H1 (cell line): Measurements from ENCODE around the gene CHST11. TPM values are rescaled to one million over a fixed set of nuclear protein-coding genes. Genes with fewer than 3 reads are reported as not detected.

Experiments
- CTCF ChIA-PET: fragments of 300-600 bp; sonication (Branson Sonifier 250); formaldehyde crosslinking; loops from one replicate; lab custom pipeline; 2021; ENCODE audit not compliant: partially characterized antibody; lab: Charles Lee
- POLR2A ChIA-PET: fragments of 300-600 bp; sonication (Branson Sonifier 250); formaldehyde crosslinking; loops from one replicate; lab custom pipeline; 2021; ENCODE audit warnings: inconsistent platforms; ENCODE audit not compliant: partially characterized antibody; lab: Charles Lee
- DNase-seq, 2 experiments: peaks; one replicate each; pipeline versions ENCODE4 v3.0.0 to v3.0.0-alpha.2; 2010 to 2022; ENCODE audit warnings: low spot score in 2 of 2, low read depth in 1 of 2, mixed read lengths in 1 of 2
- FAIRE-seq: peaks from 2 replicates; lab custom pipeline; 2011; peaks lifted over from hg19 to GRCh38; lab: Jason Lieb, UNC
- H2AFZ ChIP-seq: 2 replicates; pipeline ENCODE4 v1.8.1; 2012; ENCODE audit warnings: low read length, inconsistent platforms
- H2AK5ac ChIP-seq: 2 replicates; pipeline ENCODE4 v1.6.1; 2013; ENCODE audit warnings: low read depth, low read length
- H2BK120ac ChIP-seq: replicated peaks from 2 replicates; pipeline ENCODE3; 2013; ENCODE audit warnings: low read depth, low read length, inconsistent platforms
- H2BK12ac ChIP-seq: 2 replicates; pipeline ENCODE4 v1.6.1; 2013; ENCODE audit warnings: low read depth, low read length
- H2BK15ac ChIP-seq: 2 replicates; pipeline ENCODE4 v1.6.1; 2013; ENCODE audit warnings: low read length
- H2BK20ac ChIP-seq: 2 replicates; pipeline ENCODE4 v1.6.1; 2013; ENCODE audit warnings: low read length
- H2BK5ac ChIP-seq: 2 replicates; pipeline ENCODE4 v1.6.1; 2013; ENCODE audit warnings: low read depth, low read length
- H3K14ac ChIP-seq: 2 replicates; pipeline ENCODE4 v1.6.1; 2013; ENCODE audit warnings: inconsistent platforms; ENCODE audit not compliant: insufficient read length
- H3K18ac ChIP-seq: 2 replicates; pipeline ENCODE4 v1.6.1; 2013; ENCODE audit warnings: low read length; ENCODE audit errors: extremely low read depth
- H3K23ac ChIP-seq: 2 replicates; pipeline ENCODE4 v1.6.1; 2013; ENCODE audit warnings: inconsistent platforms; ENCODE audit not compliant: insufficient read length
- H3K23me2 ChIP-seq: 2 replicates; pipeline ENCODE4 v1.6.1; 2013; ENCODE audit warnings: low read depth, low read length
- H3K27ac ChIP-seq: 2 replicates; pipeline ENCODE4 v1.6.1; 2011; ENCODE audit warnings: low read depth, low read length, inconsistent platforms
- H3K27me3 ChIP-seq, 4 experiments: replicated peaks in 1 of 4; 1 replicate in 1 of 4; 2 replicates in 3 of 4; pipeline versions ENCODE4 v1.6.1 to v1.8.1; 2011 to 2013; ENCODE audit warnings: low read length in 3 of 4, mild to moderate bottlenecking in 3 of 4, inconsistent platforms in 2 of 4, mixed read lengths in 2 of 4, moderate library complexity in 1 of 4; ENCODE audit not compliant: control insufficient read depth in 3 of 4, insufficient read depth in 3 of 4; ENCODE audit errors: extremely low read depth in 1 of 4
- H3K36me3 ChIP-seq, 4 experiments: 2 replicates each; pipeline versions ENCODE4 v1.6.1 to v1.8.1; 2011 to 2013; ENCODE audit warnings: mild to moderate bottlenecking in 4 of 4, low read length in 3 of 4, moderate library complexity in 2 of 4, control low read depth in 1 of 4, inconsistent platforms in 1 of 4; ENCODE audit not compliant: insufficient read depth in 4 of 4, control insufficient read depth in 2 of 4
- H3K4ac ChIP-seq: replicated peaks from 2 replicates; pipeline ENCODE3; 2013; ENCODE audit warnings: low read length, low read depth, mixed read lengths, inconsistent platforms; ENCODE audit not compliant: insufficient read length
- H3K4me1 ChIP-seq, 4 experiments: replicated peaks in 1 of 4; 1 replicate in 1 of 4; 2 replicates in 3 of 4; pipeline versions ENCODE4 v1.6.1 to v1.8.1; 2011 to 2013; ENCODE audit warnings: low read length in 3 of 4, inconsistent platforms in 2 of 4, mixed read lengths in 1 of 4; ENCODE audit not compliant: insufficient read depth in 4 of 4, control insufficient read depth in 3 of 4
- H3K4me2 ChIP-seq, 2 experiments: 2 replicates each; pipeline versions ENCODE4 v1.6.1 to v1.8.1; 2011 to 2013; ENCODE audit warnings: low read depth in 2 of 2, low read length in 2 of 2, control low read depth in 1 of 2, inconsistent platforms in 1 of 2, mild to moderate bottlenecking in 1 of 2; ENCODE audit not compliant: insufficient read depth in 1 of 2
- H3K4me3 ChIP-seq, 4 experiments: fragments of 200-600, 300-600 bp in 1 of 4; sonication (generic), shearing (Covaris generic), sonication (Bioruptor Twin) in 1 of 4; 2 replicates each; pipeline versions ENCODE4 v1.5.1 to v1.8.1; 2011 to 2016; ENCODE audit warnings: low read length in 4 of 4, low read depth in 3 of 4, control low read depth in 2 of 4, inconsistent platforms in 2 of 4, mild to moderate bottlenecking in 2 of 4, mixed read lengths in 1 of 4, moderate library complexity in 1 of 4; ENCODE audit not compliant: insufficient read depth in 2 of 4; ENCODE audit errors: extremely low read depth in 1 of 4
- H3K56ac ChIP-seq: replicated peaks from 2 replicates; pipeline ENCODE3; 2013; ENCODE audit warnings: low read depth, mild to moderate bottlenecking, mixed read lengths, low read length, inconsistent platforms; ENCODE audit not compliant: insufficient read length
- H3K79me1 ChIP-seq: 2 replicates; pipeline ENCODE4 v1.6.1; 2013; ENCODE audit warnings: low read depth, low read length, control low read depth
- H3K79me2 ChIP-seq, 2 experiments: 2 replicates each; pipeline versions ENCODE4 v1.6.1 to v1.8.1; 2012 to 2013; ENCODE audit warnings: low read length in 2 of 2, mild to moderate bottlenecking in 2 of 2, inconsistent platforms in 1 of 2; ENCODE audit not compliant: insufficient read depth in 2 of 2, control insufficient read depth in 1 of 2
- H3K9ac ChIP-seq, 4 experiments: replicated peaks in 1 of 4; 1 replicate in 1 of 4; 2 replicates in 3 of 4; pipeline versions ENCODE4 v1.6.1 to v1.8.1; 2011 to 2013; ENCODE audit warnings: low read depth in 3 of 4, low read length in 3 of 4, control low read depth in 2 of 4, mild to moderate bottlenecking in 2 of 4, moderate library complexity in 2 of 4, inconsistent platforms in 1 of 4; ENCODE audit errors: extremely low read depth in 1 of 4
- H3K9me3 ChIP-seq, 2 experiments: 2 replicates each; pipeline versions ENCODE4 v1.6.1 to v1.8.1; 2012 to 2013; ENCODE audit warnings: mild to moderate bottlenecking in 2 of 2, moderate library complexity in 2 of 2, control low read depth in 1 of 2, inconsistent platforms in 1 of 2, low read depth in 1 of 2, low read length in 1 of 2, mixed read lengths in 1 of 2; ENCODE audit not compliant: insufficient read depth in 2 of 2
- H4K20me1 ChIP-seq, 2 experiments: replicated peaks in 1 of 2; 2 replicates each; pipeline versions ENCODE3 to v1.8.1; 2011 to 2013; ENCODE audit warnings: inconsistent platforms in 2 of 2, low read length in 2 of 2, mild to moderate bottlenecking in 1 of 2; ENCODE audit not compliant: insufficient read depth in 2 of 2, control insufficient read depth in 1 of 2
- H4K5ac ChIP-seq: 2 replicates; pipeline ENCODE4 v1.6.1; 2013; ENCODE audit warnings: low read length, low read depth, mixed read lengths, inconsistent platforms; ENCODE audit not compliant: insufficient read length
- H4K8ac ChIP-seq: 2 replicates; pipeline ENCODE4 v1.8.0; 2013; ENCODE audit warnings: mild to moderate bottlenecking, moderate library complexity, low read length, inconsistent platforms; ENCODE audit not compliant: insufficient read depth; ENCODE audit errors: extremely low read depth
- H4K91ac ChIP-seq: replicated peaks from 2 replicates; pipeline ENCODE3; 2013; ENCODE audit warnings: low read length, mixed read lengths, inconsistent platforms; ENCODE audit not compliant: insufficient read length
- BRCA1 ChIP-seq: IDR thresholded peaks from 2 replicates; pipeline ENCODE4 v1.6.1; 2012; ENCODE audit warnings: low read depth, low read length, improper control_type of control experiment
- CHD2 ChIP-seq: IDR thresholded peaks from 2 replicates; pipeline ENCODE4 v1.6.1; 2012; ENCODE audit warnings: low read length, improper control_type of control experiment
- EGR1 ChIP-seq: IDR thresholded peaks from 2 replicates; pipeline ENCODE4 v1.6.1; 2011; ENCODE audit warnings: low read depth, low read length, borderline replicate concordance
- GABPA ChIP-seq: IDR thresholded peaks from 2 replicates; pipeline ENCODE4 v1.6.1; 2011; ENCODE audit warnings: mild to moderate bottlenecking, low read length, moderate library complexity, borderline replicate concordance; ENCODE audit not compliant: insufficient read depth
- JUND ChIP-seq: IDR thresholded peaks from 2 replicates; pipeline ENCODE4 v1.6.1; 2011; ENCODE audit warnings: mild to moderate bottlenecking, improper control_type of control experiment, low read length
- MAFK ChIP-seq: IDR thresholded peaks from 2 replicates; pipeline ENCODE4 v1.6.1; 2012; ENCODE audit warnings: low read depth, mild to moderate bottlenecking, improper control_type of control experiment, low read length
- RFX5 ChIP-seq: IDR thresholded peaks from 2 replicates; pipeline ENCODE4 v1.6.1; 2011; ENCODE audit warnings: low read depth, low read length, improper control_type of control experiment, borderline replicate concordance
- SRF ChIP-seq: IDR thresholded peaks from 2 replicates; pipeline ENCODE4 v1.6.1; 2011; ENCODE audit warnings: mild to moderate bottlenecking, low read depth, low read length, moderate library complexity
- TEAD4 ChIP-seq: IDR thresholded peaks from 2 replicates; pipeline ENCODE4 v1.6.1; 2012; ENCODE audit warnings: low read depth, low read length, inconsistent platforms, mixed read lengths
- WGBS, 2 experiments: shearing (Covaris generic) in 1 of 2; methylation state at CpG; one replicate each; pipeline versions ENCODE4 v1.1.6 to v1.1.7; 2013 to 2015; ENCODE audit warnings: low lambda C conversion rate in 2 of 2, mixed read lengths in 2 of 2, inconsistent platforms in 1 of 2, low coverage in 1 of 2, missing lambda C conversion rate in 1 of 2; ENCODE audit not compliant: insufficient replicate concordance in 2 of 2, insufficient coverage in 1 of 2, insufficient read length in 1 of 2; ENCODE audit errors: extremely low coverage in 1 of 2, missing lambda C conversion rate in 1 of 2; 5-methylcytosine and 5-hydroxymethylcytosine counted together
- polyA plus RNA-seq, 7 experiments: library from polyadenylated mRNA; depleted of rRNA in 3 of 7; stranded (reverse) in 5 of 7; unstranded in 2 of 7; fragments of >200 nt in 5 of 7; fragments of 200-250 nt in 2 of 7; gene quantifications; 1 replicate in 5 of 7; 2 replicates in 1 of 7; 4 replicates in 1 of 7; pipeline versions ENCODE4 v1.2.1 to v1.2.3, GENCODE V29; 2011 to 2013; ENCODE audit warnings: missing spikeins in 2 of 7, mixed read lengths in 2 of 7
- total RNA-seq: library from RNA; stranded (reverse); fragmentation: NEBNext Ultra II Directional; extraction: Animal tissue kit (Norgen Biotek cat#: 25700); gene quantifications from 2 replicates; pipeline ENCODE4 v1.2.1, GENCODE V29; 2021
- TF ChIP-seq, protein P1 (sequence below), 3 experiments: IDR thresholded peaks; 1 replicate in 2 of 3; 2 replicates in 1 of 3; pipeline versions ENCODE4 v1.5.1 to v1.6.1; 2011; ENCODE audit warnings: low read length in 3 of 3, mild to moderate bottlenecking in 3 of 3, inconsistent platforms in 2 of 3, low read depth in 1 of 3, moderate library complexity in 1 of 3; ENCODE audit not compliant: insufficient read depth in 1 of 3; ENCODE audit errors: control extremely low read depth in 1 of 3

Gene CHST11
- total and polyA plus RNA-seq, 2 of the 8 experiments (the other 6 are each of a cell fraction or from before 2014, with no cell fraction given) = 14.4 to 20.8 TPM

GRCh38 chr12:104547235-104547634, 90.5 kb downstream of the CHST11 start:
- 88% methylated on average over 9 of the region's 9 CpGs; no CpG with 5 or more reads in 1 of the 2 experiments for WGBS, 2 experiments
- Histone ChIP-seq H2BK120ac (no peak overlapping the region), H3K4ac (no peak overlapping the region), H3K18ac (no peak overlapping the region), H2BK5ac (no peak overlapping the region), H3K36me3 (no peaks in the 10 kb centered on the region), H4K8ac (no peak overlapping the region), H3K23me2 (no peaks in the 10 kb centered on the region), H3K27me3 (no peaks in the 10 kb centered on the region), H3K79me1 (no peaks in the 10 kb centered on the region), H4K91ac (no peak overlapping the region), H3K23ac (no peak overlapping the region), H2BK20ac (no peak overlapping the region), H2BK15ac (no peak overlapping the region), H3K27ac (no peak overlapping the region), H2AFZ (no peak overlapping the region), H4K20me1 (peaks cover 0 to 2% of the 10 kb centered on the region in 2 experiments), H2AK5ac (no peak overlapping the region), H3K56ac (no peak overlapping the region), H3K9ac (no peak overlapping the region), H2BK12ac (no peak overlapping the region), H3K9me3 (no peaks in the 10 kb centered on the region), H3K4me2 (no peak overlapping the region), H3K14ac (no peak overlapping the region), H3K4me1 (peaks cover 0 to 3% (median 0%) of the 10 kb centered on the region in 4 experiments; a peak in 2 of 7 replicates), H4K5ac (no peak overlapping the region), H3K79me2 (no peaks in the 10 kb centered on the region), H3K4me3 (no peak overlapping the region)
- FAIRE-seq = no peak
- no peak for DNase-seq
- ChIA-PET POLR2A (no interaction called here), CTCF (interaction anchor here (1.0 to 1.6 kb wide), 3 partner anchors 14 to 20 kb away, joined by 3 read pairs; no protein-coding TSS in a partner anchor)
- TF ChIP-seq MAFK (no peak), CHD2 (no peak), TEAD4 (no peak), JUND (no peak), GABPA (no peak), RFX5 (no peak), EGR1 (no peak), BRCA1 (no peak), SRF (no peak)
- TF ChIP-seq, protein P1, sequence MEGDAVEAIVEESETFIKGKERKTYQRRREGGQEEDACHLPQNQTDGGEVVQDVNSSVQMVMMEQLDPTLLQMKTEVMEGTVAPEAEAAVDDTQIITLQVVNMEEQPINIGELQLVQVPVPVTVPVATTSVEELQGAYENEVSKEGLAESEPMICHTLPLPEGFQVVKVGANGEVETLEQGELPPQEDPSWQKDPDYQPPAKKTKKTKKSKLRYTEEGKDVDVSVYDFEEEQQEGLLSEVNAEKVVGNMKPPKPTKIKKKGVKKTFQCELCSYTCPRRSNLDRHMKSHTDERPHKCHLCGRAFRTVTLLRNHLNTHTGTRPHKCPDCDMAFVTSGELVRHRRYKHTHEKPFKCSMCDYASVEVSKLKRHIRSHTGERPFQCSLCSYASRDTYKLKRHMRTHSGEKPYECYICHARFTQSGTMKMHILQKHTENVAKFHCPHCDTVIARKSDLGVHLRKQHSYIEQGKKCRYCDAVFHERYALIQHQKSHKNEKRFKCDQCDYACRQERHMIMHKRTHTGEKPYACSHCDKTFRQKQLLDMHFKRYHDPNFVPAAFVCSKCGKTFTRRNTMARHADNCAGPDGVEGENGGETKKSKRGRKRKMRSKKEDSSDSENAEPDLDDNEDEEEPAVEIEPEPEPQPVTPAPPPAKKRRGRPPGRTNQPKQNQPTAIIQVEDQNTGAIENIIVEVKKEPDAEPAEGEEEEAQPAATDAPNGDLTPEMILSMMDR (IDR thresholded peaks at IDR 0.05; ENCODE audit: control extremely low read depth in 1 of 3, insufficient read depth in 1 of 3, low read depth in 1 of 3, low read length in 3 of 3) = no peak
